Suprapubic skin (tissue), 4 donors: ENCODE results near the gene GCLM. TPM values are rescaled to one million over a fixed set of nuclear protein-coding genes. Genes with fewer than 3 reads are reported as not detected.

Experiments used
- DNase-seq, 2 donors: peaks; one replicate each; pipeline ENCODE4 v3.0.0-alpha.2; 2019; ENCODE audit warnings: low spot score in 2 of 2
- H3K27ac ChIP-seq: fragments of 200-600 bp; sonication (generic); one replicate; pipeline ENCODE4 v1.5.1; 2019
- H3K27me3 ChIP-seq: fragments of 200-600 bp; sonication (generic); one replicate; pipeline ENCODE4 v1.5.1; 2019
- H3K36me3 ChIP-seq: fragments of 200-600 bp; sonication (generic); one replicate; pipeline ENCODE4 v1.5.1; 2019
- H3K4me1 ChIP-seq: fragments of 200-600 bp; sonication (generic); one replicate; pipeline ENCODE4 v1.5.1; 2019
- H3K4me3 ChIP-seq: fragments of 200-600 bp; sonication (generic); one replicate; pipeline ENCODE4 v1.5.1; 2019; ENCODE audit warnings: mild to moderate bottlenecking
- H3K9me3 ChIP-seq: fragments of 200-600 bp; sonication (generic); one replicate; pipeline ENCODE4 v1.5.1; 2019
- EP300 ChIP-seq: sonication (generic); formaldehyde crosslinking; IDR thresholded peaks from one replicate; pipeline ENCODE4 v1.6.1; 2017; ENCODE audit warnings: antibody characterized with exemption
- POLR2A ChIP-seq, 2 donors: fragments of 450-650 bp; IDR thresholded peaks; one replicate each; pipeline ENCODE4 v1.6.1; 2017; ENCODE audit warnings: antibody characterized with exemption in 2 of 2, mild to moderate bottlenecking in 2 of 2, moderate library complexity in 2 of 2
- POLR2AphosphoS5 ChIP-seq, 3 donors: sonication (generic); formaldehyde crosslinking; IDR thresholded peaks; one replicate each; pipeline ENCODE4 v1.6.1; 2017; ENCODE audit warnings: antibody characterized with exemption in 3 of 3
- WGBS: methylation state at CpG from one replicate; pipeline ENCODE4 v1.1.5; 2018; 5-methylcytosine and 5-hydroxymethylcytosine counted together
- total RNA-seq, 4 donors: library from RNA; depleted of rRNA; stranded (reverse); fragments of >200 nt; gene quantifications; one replicate each; pipeline ENCODE4 v1.1.0, GENCODE V29; 2016
- TF ChIP-seq, protein P1 (sequence below), 2 donors: fragments of 200-600 bp in 1 of 2; fragments of 450-650 bp in 1 of 2; sonication (generic) in 1 of 2; IDR thresholded peaks; one replicate each; pipeline ENCODE4 v1.5.1; 2016 to 2019; ENCODE audit warnings: antibody characterized with exemption in 2 of 2, mild to moderate bottlenecking in 1 of 2, moderate library complexity in 1 of 2

GCLM gene
- total RNA-seq, 4 donors from 2014 or later, result 4.1 to 8.2 (median 4.9) TPM

DNA sequence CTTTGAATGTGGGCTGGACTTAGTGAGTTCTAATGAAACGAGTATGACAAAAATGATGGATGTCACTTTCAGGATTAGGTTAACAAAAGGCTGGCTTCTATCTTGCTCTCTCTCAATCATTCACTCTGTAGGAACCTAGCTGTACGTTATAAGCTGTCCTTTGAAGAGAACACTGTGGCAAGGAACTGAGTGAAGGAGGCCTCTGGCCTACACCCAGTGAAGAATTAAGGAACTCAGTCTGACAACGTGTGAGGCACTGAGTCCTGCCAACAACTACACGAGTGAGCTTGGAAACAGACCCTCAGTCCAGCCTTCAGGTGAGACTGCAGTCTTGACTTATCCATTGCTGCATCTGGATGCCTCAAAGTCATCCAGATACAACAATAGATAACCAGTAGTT is 27.0 kb downstream of the GCLM start:
- TF ChIP-seq, protein P1, sequence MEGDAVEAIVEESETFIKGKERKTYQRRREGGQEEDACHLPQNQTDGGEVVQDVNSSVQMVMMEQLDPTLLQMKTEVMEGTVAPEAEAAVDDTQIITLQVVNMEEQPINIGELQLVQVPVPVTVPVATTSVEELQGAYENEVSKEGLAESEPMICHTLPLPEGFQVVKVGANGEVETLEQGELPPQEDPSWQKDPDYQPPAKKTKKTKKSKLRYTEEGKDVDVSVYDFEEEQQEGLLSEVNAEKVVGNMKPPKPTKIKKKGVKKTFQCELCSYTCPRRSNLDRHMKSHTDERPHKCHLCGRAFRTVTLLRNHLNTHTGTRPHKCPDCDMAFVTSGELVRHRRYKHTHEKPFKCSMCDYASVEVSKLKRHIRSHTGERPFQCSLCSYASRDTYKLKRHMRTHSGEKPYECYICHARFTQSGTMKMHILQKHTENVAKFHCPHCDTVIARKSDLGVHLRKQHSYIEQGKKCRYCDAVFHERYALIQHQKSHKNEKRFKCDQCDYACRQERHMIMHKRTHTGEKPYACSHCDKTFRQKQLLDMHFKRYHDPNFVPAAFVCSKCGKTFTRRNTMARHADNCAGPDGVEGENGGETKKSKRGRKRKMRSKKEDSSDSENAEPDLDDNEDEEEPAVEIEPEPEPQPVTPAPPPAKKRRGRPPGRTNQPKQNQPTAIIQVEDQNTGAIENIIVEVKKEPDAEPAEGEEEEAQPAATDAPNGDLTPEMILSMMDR (IDR thresholded peaks at IDR 0.05), result no peak
- TF ChIP-seq POLR2AphosphoS5 (IDR thresholded peaks at IDR 0.05) (no peak), POLR2A (IDR thresholded peaks at IDR 0.05) (no peak), EP300 (no peak)
- Histone ChIP-seq H3K9me3 (no peaks in the 10 kb centered on the region), H3K4me1 (peaks cover 11% of the 10 kb centered on the region), H3K27me3 (no peaks in the 10 kb centered on the region), H3K27ac (no peak overlapping the region), H3K4me3 (no peak overlapping the region), H3K36me3 (peaks cover 3% of the 10 kb centered on the region)
- WGBS, result 74% methylated on average over 4 of the region's 4 CpGs
- DNase-seq, result no peak

DNA sequence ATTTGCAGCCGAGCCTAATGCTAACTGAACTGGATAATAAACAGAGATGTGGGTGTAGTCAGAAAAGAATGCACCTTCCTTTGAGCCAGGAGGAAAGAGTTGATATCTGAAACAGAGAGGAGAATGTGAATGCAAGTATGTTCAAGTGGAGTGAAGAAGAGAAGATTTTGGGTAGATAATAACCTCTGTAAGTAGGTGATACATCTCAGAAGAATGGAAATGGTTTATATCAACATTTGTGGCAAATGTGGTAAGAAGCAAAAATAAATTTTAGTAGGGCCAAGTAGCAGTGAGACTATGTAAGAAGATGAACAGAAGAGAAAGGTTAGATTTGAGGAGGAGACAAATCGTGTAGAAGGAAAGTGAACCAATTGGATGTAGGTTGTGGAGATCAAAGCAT is 28.5 kb downstream of the GCLM start:
- no peaks in the 10 kb centered on the region for H3K27me3 ChIP-seq
- WGBS, result 90% methylated on average over 2 of the region's 2 CpGs
- DNase-seq, result no peak
- H3K27ac ChIP-seq, result no peak overlapping the region
- no peaks in the 10 kb centered on the region for H3K9me3 ChIP-seq
- peaks cover 14% of the 10 kb centered on the region for H3K36me3 ChIP-seq
- TF ChIP-seq POLR2A (IDR thresholded peaks at IDR 0.05) (no peak), POLR2AphosphoS5 (IDR thresholded peaks at IDR 0.05) (no peak), EP300 (no peak)
- TF ChIP-seq, protein P1 (IDR thresholded peaks at IDR 0.05), result no peak
- no peak overlapping the region for H3K4me3 ChIP-seq
- H3K4me1 ChIP-seq, result peaks cover 26% of the 10 kb centered on the region

DNA sequence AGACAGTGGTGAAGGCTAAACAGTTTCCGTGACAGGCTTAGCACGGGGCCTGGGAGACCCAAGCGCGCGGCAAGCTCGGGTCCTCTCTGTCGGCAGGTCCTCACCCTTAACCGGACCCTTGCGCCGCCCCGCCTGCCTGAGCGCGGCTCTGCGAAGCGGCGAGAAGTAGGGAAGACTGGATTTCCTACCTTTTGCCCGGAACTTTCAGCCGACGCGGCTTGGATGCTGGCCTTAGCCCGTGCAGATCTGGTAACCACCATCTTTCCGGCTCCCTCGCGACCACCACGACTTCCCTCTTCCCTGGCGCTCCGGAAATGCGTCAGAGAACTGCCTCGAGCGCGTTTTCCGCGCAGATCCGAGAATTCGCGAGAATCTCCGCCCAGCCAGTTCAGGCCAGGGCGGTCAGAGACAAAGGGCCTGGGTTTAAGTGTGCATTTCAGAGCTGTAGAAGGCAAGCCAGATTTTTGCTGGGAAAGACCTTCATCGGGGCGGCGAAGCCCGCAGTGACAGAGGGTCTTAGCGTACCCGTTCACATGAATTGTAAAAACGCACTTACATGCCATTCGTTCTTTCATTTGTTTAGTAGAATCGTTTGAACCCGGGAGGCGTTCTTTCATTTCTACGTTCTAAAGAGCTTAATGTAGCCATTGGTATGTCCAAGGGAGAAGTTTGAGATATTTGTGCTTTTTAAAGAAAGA is 30.2 kb downstream of the GCLM start, which contains the start of gene DNTTIP2:
Gene DNTTIP2, minus strand, starts transcription at position 318 of the 698 bp plus-strand sequence. Its CDS starts 58 bp downstream, at position 260.
- TF ChIP-seq EP300, result no peak
- TF ChIP-seq POLR2A (IDR thresholded peaks at IDR 0.05), result peak; percentile 73 to 85
- TF ChIP-seq POLR2AphosphoS5 (IDR thresholded peaks at IDR 0.05), result peak; percentile 80 to 96 (median 82)
- TF ChIP-seq, protein P1 (IDR thresholded peaks at IDR 0.05), result no peak
- no peaks in the 10 kb centered on the region for H3K9me3 ChIP-seq
- DNase-seq, result peak; percentile 93 to 94
- WGBS, result under 1% methylated on average over 31 of the region's 50 CpGs
- H3K36me3 ChIP-seq, result peaks cover 31% of the 10 kb centered on the region
- peak within 1 kb of the TSS; percentile 96 for H3K27ac ChIP-seq
- H3K27me3 ChIP-seq, result no peaks in the 10 kb centered on the region
- H3K4me3 ChIP-seq, result peak within 1 kb of the TSS; percentile 97
- peaks cover 26% of the 10 kb centered on the region for H3K4me1 ChIP-seq

DNA sequence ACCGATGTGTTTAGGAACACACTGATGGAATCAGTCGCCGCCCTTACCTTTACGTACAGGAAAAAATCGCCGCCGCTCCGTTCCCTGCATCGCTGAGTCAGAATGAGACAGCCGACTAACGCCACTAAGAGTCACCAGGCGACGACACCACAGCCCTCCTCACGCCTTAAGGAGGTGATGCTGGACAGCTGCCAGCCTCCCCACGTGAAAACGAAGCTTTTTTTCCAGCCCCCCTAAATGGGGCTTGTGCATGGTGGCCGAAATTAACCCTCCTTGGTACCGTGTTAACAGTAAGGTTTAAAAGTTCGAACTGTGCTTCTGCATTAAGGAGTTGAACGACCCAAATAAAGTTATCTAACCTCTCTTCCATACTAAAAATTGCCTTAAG is 30.7 kb downstream of the GCLM start:
- H3K4me1 ChIP-seq, result peaks cover 26% of the 10 kb centered on the region
- 1% methylated on average over 20 of the region's 20 CpGs for WGBS
- no peaks in the 10 kb centered on the region for H3K27me3 ChIP-seq
- H3K27ac ChIP-seq, result peak overlapping the region; percentile 96
- peaks cover 36% of the 10 kb centered on the region for H3K36me3 ChIP-seq
- TF ChIP-seq POLR2A (IDR thresholded peaks at IDR 0.05), result no peak
- TF ChIP-seq, protein P1 (IDR thresholded peaks at IDR 0.05), result no peak
- no peak for TF ChIP-seq EP300
- no peak for TF ChIP-seq POLR2AphosphoS5 (IDR thresholded peaks at IDR 0.05)
- no peaks in the 10 kb centered on the region for H3K9me3 ChIP-seq
- DNase-seq, result peak; percentile 69 to 80
- H3K4me3 ChIP-seq, result peak overlapping the region; percentile 97

DNA sequence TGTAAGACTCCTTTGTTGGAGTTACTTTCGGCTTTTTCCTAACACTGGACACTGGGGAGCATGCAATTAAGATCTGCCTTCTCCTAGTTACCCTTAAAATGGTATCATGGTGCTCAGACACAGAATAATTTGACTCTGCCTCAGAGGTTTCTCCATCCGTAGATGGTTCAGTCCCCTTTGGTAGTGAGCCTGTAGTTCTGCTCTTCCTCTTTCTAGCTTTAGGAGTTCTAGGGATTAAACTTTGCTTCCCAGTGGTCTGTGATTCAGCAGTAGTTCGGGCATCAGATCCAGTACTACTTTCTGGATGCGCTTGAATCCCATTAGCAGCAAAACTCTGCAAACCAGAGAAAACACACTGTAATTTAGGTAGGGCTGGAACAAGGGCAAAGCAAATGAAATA is 31.7 kb downstream of the GCLM start:
- Histone ChIP-seq H3K4me3 (no peak overlapping the region), H3K27me3 (no peaks in the 10 kb centered on the region), H3K27ac (no peak overlapping the region), H3K9me3 (no peaks in the 10 kb centered on the region), H3K4me1 (peaks cover 26% of the 10 kb centered on the region), H3K36me3 (peaks cover 45% of the 10 kb centered on the region)
- TF ChIP-seq EP300 (no peak), POLR2A (IDR thresholded peaks at IDR 0.05) (no peak), POLR2AphosphoS5 (IDR thresholded peaks at IDR 0.05) (no peak)
- TF ChIP-seq, protein P1 (IDR thresholded peaks at IDR 0.05), result no peak
- no peak for DNase-seq
- 88% methylated on average over 4 of the region's 4 CpGs for WGBS
